ENCODE results near the gene MYL6B.

The MYL6B gene

GRCh38 chr12:56204275-56204674 lies 51.9 kb downstream of the MYL6B start:
- DNase-seq (ENCODE audit: low read depth in 2 of 2, low spot score in 1 of 2) = no peak

GRCh38 chr12:56205445-56205844 lies 53.1 kb downstream of the MYL6B start:
- DNase-seq (ENCODE audit: low read depth in 2 of 2, low spot score in 1 of 2) = no peak

- DNase-seq (ENCODE audit: low read depth in 2 of 2, low spot score in 1 of 2) = no peak
Observed at GRCh38 chr12:56206452-56207166, 54.2 kb downstream of the MYL6B start.
